DMS153 (cell line): ENCODE data around the gene FOXJ1.
A peak's percentile ranks its signal among the peaks of the same experiment; 100 is the strongest.

Source experiments
- DNase-seq: peaks from one replicate; lab custom pipeline; 2025; lab: John Stamatoyannopoulos, UW

Gene FOXJ1

DNA sequence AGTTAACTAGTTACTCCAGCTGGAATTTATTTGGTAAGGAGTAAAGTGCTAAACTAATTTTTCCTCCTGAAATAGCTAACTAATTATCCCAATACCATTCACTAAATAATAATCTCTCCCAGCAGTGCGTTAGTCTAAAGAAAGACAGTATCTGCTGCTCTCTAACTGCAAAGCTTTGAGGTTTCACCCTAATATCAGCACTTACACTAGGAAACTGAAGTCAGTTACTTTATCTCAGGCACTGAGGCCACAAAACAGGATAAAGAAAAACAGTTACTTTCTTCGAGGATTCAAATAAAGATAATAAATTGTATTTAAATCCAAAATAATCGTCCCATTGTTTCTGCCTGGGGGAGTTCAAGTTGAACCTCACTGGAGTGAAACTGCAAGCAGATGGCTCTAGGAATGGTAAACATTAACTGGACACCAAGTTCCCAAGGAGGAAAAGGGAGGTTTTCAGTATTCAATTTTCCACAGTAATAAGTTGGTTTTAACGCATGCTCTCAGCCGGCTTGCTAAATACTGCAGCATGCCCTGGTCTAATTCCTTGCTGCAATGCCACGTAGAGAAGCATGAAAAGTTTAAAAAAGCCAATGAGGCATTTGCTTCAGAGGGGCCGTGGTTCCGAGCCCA lies 20.0 kb upstream of the FOXJ1 start:
- no peak for DNase-seq

DNA sequence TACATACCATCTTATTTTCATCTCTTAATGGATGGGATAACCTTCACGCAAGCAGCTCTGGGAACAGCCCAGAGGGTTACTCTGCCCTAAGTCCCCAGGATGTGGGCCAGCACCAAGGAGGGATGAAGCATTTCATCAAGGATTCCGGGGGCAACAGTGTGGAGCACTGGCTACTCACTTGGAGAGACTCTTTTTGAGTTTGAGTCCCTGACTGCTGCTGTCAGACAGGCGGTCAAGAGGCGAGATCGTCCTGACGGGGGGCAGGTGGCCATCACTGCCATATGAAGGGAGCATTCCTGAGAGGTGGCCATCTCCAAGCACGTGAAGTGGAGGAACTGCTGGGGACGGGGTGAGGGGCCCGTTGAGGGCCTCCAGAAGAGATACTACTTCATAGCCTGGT lies 18.1 kb upstream of the FOXJ1 start:
- no peak for DNase-seq

DNA sequence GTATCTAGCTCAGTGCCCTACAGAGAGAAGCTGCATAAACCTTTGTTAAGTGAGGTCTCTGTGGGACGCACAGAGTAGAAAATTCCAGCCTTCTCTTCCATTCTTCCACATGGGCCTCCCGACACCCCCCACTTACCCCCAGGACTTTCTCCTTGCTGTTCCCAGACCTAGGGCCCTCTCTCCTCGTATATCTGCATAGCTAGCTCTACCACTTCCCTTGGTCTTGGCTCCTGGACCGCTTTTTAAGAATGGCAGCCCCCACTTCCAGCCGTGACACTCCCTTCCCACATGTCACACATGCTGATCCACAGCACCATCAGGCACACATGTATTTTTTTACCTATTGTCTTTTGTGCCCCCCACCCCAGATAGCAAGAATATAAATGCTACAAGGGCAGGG lies 16.7 kb upstream of the FOXJ1 start:
- no peak for DNase-seq

- DNase-seq = no peak
These were observed 15.6 kb upstream of the FOXJ1 start for GRCh38 chr17:76156662-76156991.

GRCh38 chr17:76155988-76156661 lies 15.1 kb upstream of the FOXJ1 start:
- no peak for DNase-seq

DNA sequence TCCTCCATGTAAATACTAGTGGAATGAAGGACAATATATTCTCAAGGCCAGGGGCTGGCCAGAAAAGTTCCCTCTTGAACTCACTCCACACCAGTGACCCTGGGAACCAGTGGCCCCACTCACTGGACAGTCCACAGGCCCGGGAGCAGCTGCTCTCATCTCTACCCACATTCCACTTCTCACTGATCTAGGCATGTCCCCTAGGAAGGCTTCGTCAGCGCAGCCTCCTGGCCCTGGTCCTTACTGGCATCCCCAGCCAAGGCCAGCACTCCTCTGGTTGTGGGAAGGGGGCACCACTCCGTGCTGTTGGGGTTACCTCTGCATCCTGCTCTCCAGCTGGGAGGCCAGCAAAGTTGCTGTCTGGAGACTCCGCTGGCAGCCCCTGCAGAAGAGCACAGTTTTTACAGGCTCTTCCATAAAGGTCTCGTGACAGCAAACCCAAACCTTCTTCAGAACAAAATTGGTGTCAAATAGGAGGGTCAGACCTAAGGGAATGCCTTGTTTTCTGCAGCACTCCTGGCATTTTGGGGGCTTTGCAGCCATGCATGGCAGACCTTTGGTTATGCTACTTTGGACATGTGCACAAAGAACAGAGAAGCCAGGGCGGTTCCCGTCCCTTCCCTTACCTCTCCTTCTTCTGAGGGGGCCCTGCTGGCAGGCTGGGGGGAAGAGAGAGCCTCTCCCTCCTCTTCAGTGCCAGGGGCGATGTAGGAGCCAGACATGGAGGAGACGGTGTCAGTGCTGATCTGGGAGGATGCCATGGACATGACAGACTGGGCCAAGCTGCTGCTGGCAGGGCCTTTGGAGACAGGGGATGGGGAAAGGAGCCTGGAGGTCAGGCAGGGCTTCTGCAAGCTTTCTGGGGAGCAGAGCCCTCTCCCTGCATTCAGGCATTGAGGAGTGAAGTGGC lies 14.1 kb upstream of the FOXJ1 start:
- DNase-seq = no peak

DNA sequence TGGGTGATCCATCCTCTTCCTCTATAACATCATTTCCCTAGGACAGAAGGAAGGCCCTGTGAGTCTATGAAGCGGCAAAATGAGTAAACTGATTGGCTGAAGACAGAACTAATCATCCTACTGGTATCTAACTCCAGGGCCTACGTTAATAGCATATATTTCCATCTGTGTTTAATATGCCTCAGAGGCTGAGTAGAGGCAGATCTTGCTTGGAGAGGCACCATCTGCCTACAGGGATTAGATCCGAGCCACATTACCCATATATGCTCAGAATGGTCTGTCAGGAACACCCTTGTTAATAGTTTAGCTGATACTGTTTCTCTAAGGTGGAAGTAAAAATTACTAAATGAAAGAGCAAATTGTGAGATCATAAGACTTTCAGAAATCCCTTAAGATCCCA lies 13.2 kb upstream of the FOXJ1 start:
- no peak for DNase-seq

GRCh38 chr17:76153640-76154039 lies 12.6 kb upstream of the FOXJ1 start:
- no peak for DNase-seq

DNA sequence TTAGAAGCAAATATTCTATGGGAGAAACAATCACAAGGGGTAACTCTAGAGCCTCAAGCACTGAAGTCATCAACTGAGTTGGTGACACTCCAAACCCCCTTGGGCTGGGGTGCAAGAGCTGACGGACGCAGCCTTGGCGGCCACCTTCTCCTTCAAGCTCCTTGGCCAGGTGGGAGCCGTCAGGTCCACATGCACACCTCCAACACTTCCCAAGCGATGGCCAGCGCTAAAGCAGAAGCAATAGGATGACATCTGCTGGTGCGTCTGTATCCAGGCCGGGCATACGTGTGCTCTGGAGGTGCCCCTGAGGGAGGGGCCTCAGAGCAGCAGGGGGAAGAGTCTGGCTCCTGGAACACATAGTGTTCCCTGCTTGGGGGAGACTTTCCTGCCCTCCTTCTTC lies 12.2 kb upstream of the FOXJ1 start:
- DNase-seq = no peak

DNA sequence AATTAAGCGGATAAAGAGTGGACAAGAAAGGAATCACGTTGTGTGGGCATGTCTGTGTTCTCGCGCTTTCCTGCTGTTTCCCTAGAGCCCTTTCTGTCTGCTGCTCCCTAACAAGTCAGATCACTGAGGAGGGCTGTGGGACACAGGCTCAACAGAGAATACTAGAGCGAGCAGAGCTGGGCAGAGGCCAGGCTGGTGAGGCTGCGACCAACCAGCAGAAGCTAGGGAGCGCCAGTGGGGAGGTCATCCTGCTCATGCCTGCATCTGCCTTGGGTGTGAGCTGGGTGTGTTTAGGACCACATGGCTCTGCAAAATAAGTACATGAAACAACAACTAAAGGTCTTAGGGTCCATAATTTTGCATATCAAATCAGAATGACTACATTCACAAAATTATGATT lies 11.5 kb upstream of the FOXJ1 start:
- no peak for DNase-seq

DNA sequence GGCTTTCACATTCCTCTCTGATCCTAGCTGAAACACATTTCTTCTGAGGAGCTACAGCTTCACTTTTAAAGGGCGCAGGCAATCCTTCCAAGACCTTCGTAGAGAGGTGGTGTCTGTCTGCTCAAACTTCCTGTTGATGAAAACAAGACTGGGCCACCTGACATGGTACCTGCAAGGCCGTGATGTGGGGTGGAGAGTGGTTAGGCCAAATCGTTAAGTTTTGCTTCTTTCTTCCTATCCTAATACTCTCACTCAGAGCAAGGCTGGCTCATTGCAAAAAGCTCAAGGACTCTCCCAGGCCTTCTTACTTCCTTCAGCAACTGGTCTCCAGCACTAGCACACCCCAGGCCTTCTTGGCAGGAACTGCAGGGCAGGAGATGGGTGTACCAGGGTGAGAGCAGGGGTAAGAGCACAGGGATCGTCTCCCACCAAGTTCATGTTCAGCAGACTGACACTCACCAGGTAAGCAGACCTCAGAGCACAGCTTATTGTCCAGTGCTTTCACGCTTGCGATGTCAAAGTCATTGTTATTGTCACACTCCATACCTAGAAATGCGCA lies 10.9 kb upstream of the FOXJ1 start:
- no peak for DNase-seq

DNA sequence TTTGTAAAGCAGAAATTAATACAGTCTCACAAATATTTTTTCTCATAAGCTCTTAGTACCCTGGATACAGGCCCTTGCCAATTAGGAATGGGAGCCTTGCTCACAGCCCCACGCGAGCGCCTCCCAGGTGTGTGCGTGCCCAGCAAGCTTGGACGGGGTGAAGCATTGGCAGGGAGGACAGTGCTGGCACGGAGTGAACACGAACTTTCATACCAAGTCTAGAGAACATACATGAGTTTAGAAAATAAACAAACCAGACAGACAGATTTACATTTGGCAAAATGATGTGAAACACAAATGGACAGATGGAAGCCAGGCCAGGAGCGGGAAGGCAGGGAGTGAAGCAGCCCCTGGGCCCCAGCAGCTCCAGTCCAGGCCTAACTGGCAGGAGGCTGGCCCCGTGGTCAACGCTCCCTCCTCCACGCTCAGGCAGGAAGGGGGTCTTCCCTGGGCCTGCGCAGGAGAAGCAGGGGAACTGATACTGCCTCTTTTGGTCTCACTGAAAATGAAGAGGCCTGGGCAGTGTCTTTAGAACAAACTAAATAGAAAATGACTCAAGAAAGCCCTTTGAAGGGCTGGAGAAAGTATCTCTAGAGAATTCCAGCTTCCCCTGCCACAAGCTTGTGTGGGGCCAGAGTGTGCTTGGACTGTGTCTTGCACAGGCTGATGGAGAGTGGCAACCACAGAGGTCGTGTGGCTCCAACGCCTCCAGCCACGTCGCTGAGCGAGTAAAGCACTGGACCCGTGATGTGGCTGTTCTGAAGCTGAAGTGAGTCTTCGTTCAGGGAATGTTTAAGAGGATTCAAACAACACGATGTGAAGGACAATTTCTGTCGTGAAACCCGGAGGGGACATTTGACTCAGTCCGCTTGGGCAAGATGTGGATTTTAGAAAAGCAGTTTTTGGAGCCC lies 9.9 kb upstream of the FOXJ1 start:
- no peak for DNase-seq

- DNase-seq = no peak
These were observed 8.2 kb upstream of the FOXJ1 start for GRCh38 chr17:76149214-76149613.

- no peak for DNase-seq
These were observed 6.9 kb upstream of the FOXJ1 start for GRCh38 chr17:76148015-76148326.

GRCh38 chr17:76147211-76148014 lies 6.4 kb upstream of the FOXJ1 start:
- peak; percentile 10 for DNase-seq

GRCh38 chr17:76146053-76146851 lies 5.2 kb upstream of the FOXJ1 start:
- DNase-seq = no peak

DNA sequence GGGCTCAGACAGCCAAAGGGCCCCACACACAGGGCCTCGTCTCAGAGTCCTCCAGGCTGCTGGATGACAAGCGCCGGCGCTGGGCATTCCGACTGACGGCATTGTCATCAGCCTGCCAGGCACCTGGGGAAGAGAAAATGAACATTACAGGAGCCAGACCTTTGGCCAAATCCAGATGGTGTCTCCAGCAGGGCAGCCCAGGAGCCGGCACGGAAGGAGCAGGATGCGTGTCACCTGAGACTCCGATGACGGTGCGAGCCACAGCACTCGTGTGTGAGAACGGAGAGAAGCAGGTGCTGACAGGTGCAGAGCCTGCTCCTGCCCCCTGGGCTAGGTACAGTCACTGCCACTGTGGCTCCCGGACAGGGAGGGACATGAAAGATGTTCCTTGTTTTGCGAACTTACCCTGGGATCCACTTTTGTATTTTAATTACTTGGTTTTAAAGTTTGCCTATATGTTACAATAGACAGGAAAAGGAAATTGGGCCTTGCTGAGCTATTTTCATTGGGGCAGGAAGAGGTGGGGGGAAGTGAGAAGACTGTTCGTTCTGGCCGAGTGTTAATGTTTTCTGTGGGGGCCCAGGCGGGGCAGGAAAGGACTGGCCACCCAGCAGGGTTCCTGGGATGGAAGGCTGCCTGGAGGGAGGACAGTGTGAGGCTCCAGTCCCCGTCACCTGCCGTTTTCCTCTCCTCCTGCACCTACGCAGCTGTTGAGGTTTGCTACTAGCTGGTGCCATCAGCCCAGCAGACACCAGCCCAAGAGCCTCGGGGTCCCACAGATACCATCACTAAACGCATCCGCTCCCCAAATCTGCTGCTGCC lies 4.4 kb upstream of the FOXJ1 start:
- peak; percentile 45 for DNase-seq

GRCh38 chr17:76142585-76143041 lies 1.6 kb upstream of the FOXJ1 start:
- DNase-seq = no peak

- no peak for DNase-seq
These were observed 1.1 kb upstream of the FOXJ1 start for GRCh38 chr17:76142039-76142584.
